ENCODE measurements around the gene SPATA46. TPM values are rescaled to one million over a fixed set of nuclear protein-coding genes. Genes with fewer than 3 reads are reported as not detected.

The SPATA46 gene
- total RNA-seq, 1 donor from 2014 or later: not detected

DNA sequence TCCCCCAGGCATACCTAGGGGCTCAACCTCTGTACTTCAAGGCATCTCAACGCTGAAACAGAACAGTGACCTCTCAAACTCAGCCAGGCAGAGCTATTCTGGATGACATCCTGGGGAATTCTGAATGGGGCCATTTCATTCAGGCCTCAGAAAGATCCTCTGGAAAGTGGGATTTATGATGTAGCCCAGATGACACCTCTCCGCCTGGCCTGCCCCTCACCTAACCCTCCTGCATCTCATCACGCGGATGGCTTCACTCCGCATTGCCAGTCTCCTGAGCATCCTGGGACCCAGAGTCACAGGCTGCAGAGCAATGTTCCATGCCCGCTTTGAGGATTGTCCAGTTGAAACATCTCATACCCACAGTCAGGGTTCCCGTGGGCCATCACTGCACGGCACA, 1.2 kb downstream of the SPATA46 start:
- Histone ChIP-seq H3K4me1 (peaks cover 5% of the 10 kb centered on the region), H3K27me3 (ENCODE audit: low read depth) (no peaks in the 10 kb centered on the region), H3K4me3 (no peak overlapping the region), H3K9me3 (replicated peaks) (no peaks in the 10 kb centered on the region), H3K36me3 (no peaks in the 10 kb centered on the region), H3K27ac (replicated peaks) (no peak overlapping the region)
- TF ChIP-seq, protein P1, sequence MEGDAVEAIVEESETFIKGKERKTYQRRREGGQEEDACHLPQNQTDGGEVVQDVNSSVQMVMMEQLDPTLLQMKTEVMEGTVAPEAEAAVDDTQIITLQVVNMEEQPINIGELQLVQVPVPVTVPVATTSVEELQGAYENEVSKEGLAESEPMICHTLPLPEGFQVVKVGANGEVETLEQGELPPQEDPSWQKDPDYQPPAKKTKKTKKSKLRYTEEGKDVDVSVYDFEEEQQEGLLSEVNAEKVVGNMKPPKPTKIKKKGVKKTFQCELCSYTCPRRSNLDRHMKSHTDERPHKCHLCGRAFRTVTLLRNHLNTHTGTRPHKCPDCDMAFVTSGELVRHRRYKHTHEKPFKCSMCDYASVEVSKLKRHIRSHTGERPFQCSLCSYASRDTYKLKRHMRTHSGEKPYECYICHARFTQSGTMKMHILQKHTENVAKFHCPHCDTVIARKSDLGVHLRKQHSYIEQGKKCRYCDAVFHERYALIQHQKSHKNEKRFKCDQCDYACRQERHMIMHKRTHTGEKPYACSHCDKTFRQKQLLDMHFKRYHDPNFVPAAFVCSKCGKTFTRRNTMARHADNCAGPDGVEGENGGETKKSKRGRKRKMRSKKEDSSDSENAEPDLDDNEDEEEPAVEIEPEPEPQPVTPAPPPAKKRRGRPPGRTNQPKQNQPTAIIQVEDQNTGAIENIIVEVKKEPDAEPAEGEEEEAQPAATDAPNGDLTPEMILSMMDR (IDR thresholded peaks at IDR 0.05; ENCODE audit: borderline replicate concordance): no peak
- no peak for DNase-seq
- intact Hi-C loops (cut with micrococcal nuclease): no loop called here

DNA sequence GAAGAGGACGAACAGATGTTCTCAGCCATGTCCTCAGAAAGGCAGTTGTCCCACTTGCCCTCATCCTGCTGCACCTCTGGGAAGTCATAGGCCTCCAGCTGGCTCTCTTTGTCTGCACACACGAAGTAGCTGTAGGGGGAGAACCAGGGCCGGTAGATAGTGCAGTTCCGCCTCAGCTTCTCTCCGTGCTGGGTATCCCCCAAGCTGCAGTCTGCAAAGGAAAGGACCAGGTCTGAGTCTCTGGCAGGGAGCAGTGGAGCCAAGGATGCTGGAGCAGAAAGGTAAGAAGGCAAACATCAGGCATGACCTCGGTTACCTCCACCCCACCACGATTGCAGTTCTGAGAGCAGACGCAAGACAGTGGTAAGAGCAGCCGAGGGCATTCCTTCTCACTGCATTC, 2.2 kb downstream of the SPATA46 start:
- Histone ChIP-seq H3K9me3 (replicated peaks) (no peaks in the 10 kb centered on the region), H3K4me1 (peaks cover 5% of the 10 kb centered on the region), H3K36me3 (no peaks in the 10 kb centered on the region), H3K27me3 (ENCODE audit: low read depth) (no peaks in the 10 kb centered on the region), H3K27ac (replicated peaks) (no peak overlapping the region), H3K4me3 (no peak overlapping the region)
- no peak for DNase-seq
- intact Hi-C loops (cut with micrococcal nuclease): no loop called here
- TF ChIP-seq, protein P1 (IDR thresholded peaks at IDR 0.05; ENCODE audit: borderline replicate concordance): no peak

DNA sequence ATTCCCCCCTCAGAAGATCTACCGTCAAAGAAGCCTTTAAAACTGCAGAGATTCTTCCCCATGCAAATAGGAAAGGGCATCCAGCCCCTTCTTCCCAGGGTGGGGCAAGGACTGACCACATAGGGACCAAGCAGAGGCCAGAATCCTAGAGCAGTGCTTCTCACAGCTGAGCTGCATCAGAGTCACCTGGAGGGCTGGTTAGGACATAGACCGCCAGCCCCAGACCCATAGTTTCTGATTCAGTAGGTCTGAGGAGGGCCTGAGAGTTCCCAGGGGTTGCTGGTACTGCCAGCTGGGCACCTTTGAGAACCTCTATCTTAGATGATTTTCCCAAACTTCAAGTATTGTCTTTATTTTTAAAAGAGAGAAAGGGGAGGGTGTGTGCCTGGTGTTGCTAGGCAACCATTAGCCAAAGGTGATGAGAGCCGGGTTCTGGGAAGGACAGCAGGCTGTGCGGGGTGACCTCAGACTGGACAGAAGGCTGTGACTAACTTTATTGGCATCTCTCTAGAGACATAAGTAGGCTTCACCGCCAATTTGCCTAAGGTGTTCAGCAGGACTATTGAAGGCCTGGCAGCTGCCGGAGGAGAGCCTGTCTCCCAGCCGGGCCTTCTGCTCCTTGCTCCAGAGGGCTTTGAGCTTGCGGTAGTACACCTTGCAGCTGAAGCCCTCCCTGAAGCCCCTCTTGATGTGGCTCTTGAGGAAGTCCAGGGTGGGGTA, 3.0 kb downstream of the SPATA46 start:
- Histone ChIP-seq H3K36me3 (no peaks in the 10 kb centered on the region), H3K4me1 (peaks cover 5% of the 10 kb centered on the region), H3K27me3 (ENCODE audit: low read depth) (no peaks in the 10 kb centered on the region), H3K9me3 (replicated peaks) (no peaks in the 10 kb centered on the region), H3K4me3 (no peak overlapping the region), H3K27ac (replicated peaks) (no peak overlapping the region)
- intact Hi-C loops (cut with micrococcal nuclease): no loop called here
- no peak for DNase-seq
- TF ChIP-seq, protein P1 (IDR thresholded peaks at IDR 0.05; ENCODE audit: borderline replicate concordance): no peak

DNA sequence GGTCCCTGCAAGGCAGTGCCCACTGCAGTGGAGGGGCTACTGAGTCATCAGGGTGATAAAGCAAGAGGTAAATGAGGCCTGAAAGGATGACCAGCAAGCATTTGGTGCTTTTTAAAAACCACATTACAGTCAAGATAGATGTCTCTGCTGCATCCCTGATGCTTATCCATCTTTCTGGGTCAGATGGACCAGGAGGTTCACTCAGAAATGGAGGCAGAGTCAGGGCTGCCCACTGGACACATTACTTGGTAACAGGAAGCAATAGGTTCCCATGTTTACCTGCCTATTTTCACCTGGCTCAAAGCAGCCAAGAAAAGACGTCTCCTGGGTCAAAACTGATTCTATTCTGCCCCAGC, 3.6 kb downstream of the SPATA46 start:
- no peak overlapping the region for H3K27ac ChIP-seq (replicated peaks)
- H3K4me3 ChIP-seq: no peak overlapping the region
- intact Hi-C loops (cut with micrococcal nuclease): no loop called here
- no peaks in the 10 kb centered on the region for H3K36me3 ChIP-seq
- no peak for DNase-seq
- peaks cover 5% of the 10 kb centered on the region for H3K4me1 ChIP-seq
- TF ChIP-seq, protein P1 (IDR thresholded peaks at IDR 0.05; ENCODE audit: borderline replicate concordance): no peak
- no peaks in the 10 kb centered on the region for H3K27me3 ChIP-seq (ENCODE audit: low read depth)
- no peaks in the 10 kb centered on the region for H3K9me3 ChIP-seq (replicated peaks)

DNA sequence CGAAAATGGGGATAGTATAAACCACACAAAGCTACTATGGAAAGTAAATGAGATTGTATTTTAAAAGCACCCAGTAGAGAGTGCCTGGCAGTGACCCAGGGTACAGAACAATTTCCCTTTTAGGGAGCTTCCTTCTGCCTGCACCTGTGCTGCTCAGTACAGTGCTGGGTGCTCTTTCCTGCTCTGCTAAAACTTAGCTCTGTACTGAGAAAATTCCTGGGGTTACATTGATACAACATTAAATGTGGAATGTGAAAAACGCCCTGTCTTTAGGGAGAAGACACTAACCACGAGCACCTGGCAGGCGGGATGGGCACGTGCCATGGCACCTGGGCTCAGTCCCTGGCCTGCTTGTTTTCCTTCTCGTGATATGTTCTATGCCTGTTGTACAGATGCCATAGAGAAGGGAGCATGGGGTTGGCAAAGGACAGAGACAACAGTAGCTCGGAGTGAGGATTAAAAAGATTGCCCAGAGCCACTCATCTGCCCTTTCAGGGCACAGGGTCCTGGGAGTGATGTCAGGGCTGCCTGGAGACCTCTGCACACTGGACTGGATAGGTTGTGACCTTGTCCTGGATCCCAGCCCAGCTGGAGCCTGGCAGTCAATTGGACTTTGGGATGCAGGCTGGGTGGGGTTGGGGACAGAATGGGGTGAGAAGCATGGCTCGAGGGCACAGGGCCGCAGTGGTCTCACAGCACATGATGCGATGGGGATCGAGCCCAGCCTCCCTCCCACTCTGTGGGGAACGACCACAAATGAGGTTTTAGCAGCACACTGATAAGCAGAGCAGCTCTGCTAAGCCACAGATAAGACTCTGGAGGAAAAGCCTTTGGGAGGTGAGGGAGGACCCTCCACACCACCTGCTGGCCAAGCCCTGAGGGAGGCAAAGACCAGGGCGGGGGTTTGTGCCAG, 4.2 kb downstream of the SPATA46 start:
- no peaks in the 10 kb centered on the region for H3K36me3 ChIP-seq
- no peak overlapping the region for H3K27ac ChIP-seq (replicated peaks)
- H3K9me3 ChIP-seq (replicated peaks): no peaks in the 10 kb centered on the region
- TF ChIP-seq, protein P1 (IDR thresholded peaks at IDR 0.05; ENCODE audit: borderline replicate concordance): no peak
- no peak overlapping the region for H3K4me3 ChIP-seq
- H3K27me3 ChIP-seq (ENCODE audit: low read depth): no peaks in the 10 kb centered on the region
- no peak for DNase-seq
- intact Hi-C loops (cut with micrococcal nuclease): no loop called here
- H3K4me1 ChIP-seq: peaks cover 5% of the 10 kb centered on the region

Measured in left ventricle myocardium inferior (tissue), 1 donor.